ENCODE measurements around the gene CDK15. TPM values are rescaled to one million over a fixed set of nuclear protein-coding genes. Genes with fewer than 3 reads are reported as not detected.
A peak's percentile ranks its signal among the peaks of the same experiment; 100 is the strongest.

Gene CDK15
- total RNA-seq, 1 donor: 4.5 TPM

- no peak for TF ChIP-seq CTCF (IDR thresholded peaks at IDR 0.05; ENCODE audit: insufficient read depth, low read length)
- no peak for DNase-seq (ENCODE audit: low read depth)
Measured at GRCh38 chr2:201933792-201934237, 127.5 kb downstream of the CDK15 start.

GRCh38 chr2:201936817-201937216, 130.5 kb downstream of the CDK15 start:
- DNase-seq (ENCODE audit: low read depth): no peak
- no peak for TF ChIP-seq CTCF (IDR thresholded peaks at IDR 0.05; ENCODE audit: insufficient read depth, low read length)
- no peak overlapping the region for H3K4me3 ChIP-seq (ENCODE audit: low read depth, low read length)

More at GRCh38 chr2:201933792-201934237, 127.5 kb downstream of the CDK15 start:
- no peak overlapping the region for H3K4me3 ChIP-seq (ENCODE audit: low read depth, low read length)

GRCh38 chr2:201937343-201937742, 131.0 kb downstream of the CDK15 start:
- TF ChIP-seq CTCF (IDR thresholded peaks at IDR 0.05; ENCODE audit: insufficient read depth, low read length): no peak
- DNase-seq (ENCODE audit: low read depth): no peak
- H3K4me3 ChIP-seq (ENCODE audit: low read depth, low read length): no peak overlapping the region

- no peak for TF ChIP-seq CTCF (IDR thresholded peaks at IDR 0.05; ENCODE audit: insufficient read depth, low read length)
- DNase-seq (ENCODE audit: low read depth): peak; percentile 15
Measured at GRCh38 chr2:201938156-201938775, 131.9 kb downstream of the CDK15 start.

GRCh38 chr2:201938781-201939180, 132.4 kb downstream of the CDK15 start:
- TF ChIP-seq CTCF (IDR thresholded peaks at IDR 0.05; ENCODE audit: insufficient read depth, low read length): no peak
- DNase-seq (ENCODE audit: low read depth): no peak

More at GRCh38 chr2:201938156-201938775, 131.9 kb downstream of the CDK15 start:
- no peak overlapping the region for H3K4me3 ChIP-seq (ENCODE audit: low read depth, low read length)

GRCh38 chr2:201939453-201939941, 133.2 kb downstream of the CDK15 start:
- no peak for DNase-seq (ENCODE audit: low read depth)
- H3K4me3 ChIP-seq (ENCODE audit: low read depth, low read length): no peak overlapping the region
- no peak for TF ChIP-seq CTCF (IDR thresholded peaks at IDR 0.05; ENCODE audit: insufficient read depth, low read length)

More at GRCh38 chr2:201938781-201939180, 132.4 kb downstream of the CDK15 start:
- no peak overlapping the region for H3K4me3 ChIP-seq (ENCODE audit: low read depth, low read length)
